IPS DF 6.9 (cell line): ENCODE results near the gene BCAS3.
A peak's percentile ranks its signal among the peaks of the same experiment; 100 is the strongest.

Source experiments
- DNase-seq: peaks from one replicate; pipeline ENCODE4 v3.0.0-alpha.2; 2013; ENCODE audit warnings: low read depth, low spot score
- H3K27ac ChIP-seq: one replicate; pipeline ENCODE4 v1.5.1; 2013; ENCODE audit warnings: low read length, control low read depth
- H3K27me3 ChIP-seq: 2 replicates; pipeline ENCODE4 v1.6.1; 2013; ENCODE audit warnings: mild to moderate bottlenecking, low read length; ENCODE audit not compliant: control insufficient read depth, insufficient read depth
- H3K36me3 ChIP-seq: 2 replicates; pipeline ENCODE4 v1.6.1; 2013; ENCODE audit warnings: low read length; ENCODE audit not compliant: control insufficient read depth, insufficient read depth
- H3K4me1 ChIP-seq: 2 replicates; pipeline ENCODE4 v1.6.1; 2013; ENCODE audit warnings: low read length; ENCODE audit not compliant: control insufficient read depth, insufficient read depth
- H3K4me3 ChIP-seq: 2 replicates; pipeline ENCODE4 v1.5.1; 2013; ENCODE audit warnings: mild to moderate bottlenecking, low read length
- H3K9me3 ChIP-seq: 2 replicates; pipeline ENCODE4 v1.6.1; 2013; ENCODE audit warnings: low read length, inconsistent platforms; ENCODE audit not compliant: control insufficient read depth, insufficient read depth
- WGBS: extraction: QIAGEN DNeasy Blood & Tissue Kit; methylation state at CpG from one replicate; pipeline ENCODE4 v1.1.7; 2013; ENCODE audit warnings: mixed read lengths, missing lambda C conversion rate; ENCODE audit not compliant: insufficient read length, insufficient coverage; 5-methylcytosine and 5-hydroxymethylcytosine counted together

The BCAS3 gene

DNA sequence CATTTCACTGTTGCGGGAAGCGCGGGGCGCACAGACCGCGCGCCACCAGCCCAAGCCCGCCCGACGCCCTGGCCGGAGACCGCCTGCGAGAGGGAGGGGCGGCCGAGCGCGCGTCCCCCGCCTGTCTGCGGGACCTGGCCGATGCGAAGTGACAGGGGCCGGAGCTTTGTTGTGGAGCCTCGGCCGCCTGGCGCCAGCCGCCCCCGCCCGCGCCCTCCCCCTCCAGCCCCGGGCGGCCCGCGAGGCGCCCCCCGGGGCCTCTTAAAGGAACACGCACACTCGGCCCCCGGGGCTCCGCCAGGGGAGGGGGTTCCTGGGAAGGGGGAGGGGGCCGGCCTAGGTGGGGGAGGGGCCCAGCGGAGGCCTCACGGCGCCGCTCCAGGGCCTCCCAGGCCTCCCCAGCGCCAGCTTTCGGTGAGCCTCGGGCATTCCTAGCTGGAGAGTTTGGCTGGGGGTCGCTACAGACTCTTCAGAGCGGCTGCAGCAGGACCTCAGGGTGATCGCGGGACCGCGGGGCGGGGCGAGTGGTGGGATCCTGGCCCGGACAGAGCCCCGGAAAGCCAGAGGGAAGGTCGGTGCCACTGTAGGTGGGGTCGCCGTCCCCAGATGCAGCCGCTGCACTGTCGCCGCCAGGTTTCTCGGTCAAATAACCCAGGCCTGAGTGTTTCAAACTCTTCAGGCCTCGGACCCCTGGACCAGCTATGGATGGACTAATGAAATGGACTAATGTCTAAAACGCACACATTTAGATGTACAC is 719.6 kb downstream of the BCAS3 start:
- Histone ChIP-seq H3K27me3 (peaks cover 71% of the 10 kb centered on the region), H3K27ac (no peak overlapping the region), H3K9me3 (no peaks in the 10 kb centered on the region), H3K36me3 (no peaks in the 10 kb centered on the region), H3K4me1 (peaks cover 11% of the 10 kb centered on the region), H3K4me3 (peak overlapping the region; percentile 4; the same call in 1 of the 2 replicates)
- no peak for DNase-seq
- WGBS: no CpG with 5 or more reads among the region's 67 CpGs

DNA sequence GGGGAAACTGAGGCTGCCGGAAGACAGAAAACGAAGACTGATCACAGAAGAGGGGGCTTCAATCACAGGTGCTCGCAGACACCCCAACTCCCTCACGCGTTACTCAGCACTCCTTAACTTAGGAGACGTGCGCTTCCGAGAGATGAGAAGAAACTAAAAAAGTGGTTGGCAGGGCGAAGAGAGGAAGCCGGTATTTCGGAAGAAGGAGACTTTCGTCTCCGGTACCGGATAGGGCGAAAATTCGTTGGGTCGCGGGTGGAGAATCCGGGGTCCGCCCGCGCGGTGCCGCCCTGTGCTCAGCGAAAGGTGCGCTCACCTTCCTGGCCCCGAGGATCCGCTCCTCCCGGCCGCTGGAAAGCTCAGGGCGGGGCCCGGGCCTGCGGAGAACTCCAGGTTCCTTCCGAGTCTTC is 721.1 kb downstream of the BCAS3 start:
- no peak overlapping the region for H3K27ac ChIP-seq
- no peaks in the 10 kb centered on the region for H3K36me3 ChIP-seq
- peaks cover 86% of the 10 kb centered on the region for H3K27me3 ChIP-seq
- peak overlapping the region; percentile 13; the same call in 1 of the 2 replicates for H3K4me3 ChIP-seq
- no peak for DNase-seq
- peaks cover 15% of the 10 kb centered on the region for H3K4me1 ChIP-seq
- no peaks in the 10 kb centered on the region for H3K9me3 ChIP-seq
- no CpG with 5 or more reads among the region's 34 CpGs for WGBS

DNA sequence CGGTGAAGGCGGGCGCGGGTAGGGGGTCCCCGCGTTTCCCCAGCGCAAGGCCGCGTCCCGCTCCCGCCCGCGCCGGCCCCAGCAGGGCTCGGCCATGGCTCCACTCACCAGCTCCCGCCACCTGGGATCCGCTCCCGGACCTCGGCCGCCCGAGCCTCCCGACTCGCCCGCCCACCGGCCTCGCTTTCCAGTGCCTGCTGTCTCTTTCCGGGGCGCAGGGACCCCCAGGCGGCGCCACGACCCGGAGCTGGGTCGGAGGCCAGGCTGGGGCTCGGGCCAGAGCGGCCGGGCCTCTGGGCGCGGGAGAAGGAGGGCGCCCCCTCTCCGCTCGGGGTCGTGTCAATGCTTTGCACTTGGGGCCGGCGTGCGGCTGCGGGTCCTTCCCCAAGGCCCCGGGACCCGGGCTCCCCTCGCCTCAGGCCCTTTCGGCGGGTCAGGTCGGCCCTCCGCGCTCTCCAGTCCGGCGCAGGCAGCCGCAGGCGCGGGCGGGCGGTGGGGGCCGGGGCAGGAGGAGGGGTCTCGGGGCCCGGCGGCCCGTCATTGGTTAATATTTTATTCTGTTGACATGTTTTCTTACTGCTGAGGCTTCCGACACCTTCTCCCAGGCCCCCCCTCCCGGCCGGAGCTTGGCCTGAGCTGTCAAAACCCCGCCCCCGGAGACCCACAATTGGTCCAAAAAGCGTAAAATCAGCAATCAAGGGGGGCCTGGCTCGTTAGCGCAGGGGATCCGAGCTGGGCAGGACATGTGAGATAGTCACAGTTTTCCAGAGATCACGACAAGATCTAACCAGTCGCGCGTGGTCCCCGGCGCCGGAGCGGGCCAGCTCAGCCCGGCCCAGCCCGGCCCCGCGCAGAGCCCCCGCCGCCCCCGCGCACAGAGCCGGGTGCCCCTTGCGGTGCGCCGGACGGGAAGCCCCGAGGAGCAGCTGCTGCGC is 721.7 kb downstream of the BCAS3 start, which contains the start of gene TBX2:
TBX2 (plus strand) TSS at position 713 of the 935 bp plus-strand sequence. CDS start 334 bp downstream, outside the sequence.
- H3K27me3 ChIP-seq: peaks cover 89% of the 10 kb centered on the region
- no peak for DNase-seq
- peaks cover 17% of the 10 kb centered on the region for H3K4me1 ChIP-seq
- H3K9me3 ChIP-seq: no peaks in the 10 kb centered on the region
- no CpG with 5 or more reads among the region's 98 CpGs for WGBS
- H3K4me3 ChIP-seq: peak within 1 kb of the TSS; percentile 16; the same call in 1 of the 2 replicates
- H3K27ac ChIP-seq: no peak within 1 kb of the TSS
- H3K36me3 ChIP-seq: no peaks in the 10 kb centered on the region

- Histone ChIP-seq H3K4me3 (no peak overlapping the region), H3K9me3 (no peaks in the 10 kb centered on the region), H3K36me3 (no peaks in the 10 kb centered on the region; the same call in 1 of the 2 replicates), H3K27ac (no peak overlapping the region), H3K4me1 (peaks cover 21% of the 10 kb centered on the region), H3K27me3 (peaks cover 89% of the 10 kb centered on the region)
- no CpG with 5 or more reads among the region's 90 CpGs for WGBS
- no peak for DNase-seq
Observed at GRCh38 chr17:61400066-61400716, 722.5 kb downstream of the BCAS3 start.

GRCh38 chr17:61400717-61401388 is 723.2 kb downstream of the BCAS3 start:
- no peak for DNase-seq
- WGBS: no CpG with 5 or more reads among the region's 45 CpGs
- H3K27ac ChIP-seq: no peak overlapping the region
- no peak overlapping the region for H3K4me3 ChIP-seq
- no peaks in the 10 kb centered on the region for H3K9me3 ChIP-seq
- peaks cover 20% of the 10 kb centered on the region for H3K4me1 ChIP-seq
- no peaks in the 10 kb centered on the region; the same call in 1 of the 2 replicates for H3K36me3 ChIP-seq
- peaks cover 90% of the 10 kb centered on the region for H3K27me3 ChIP-seq

- H3K9me3 ChIP-seq: no peaks in the 10 kb centered on the region
- H3K4me1 ChIP-seq: peaks cover 18% of the 10 kb centered on the region
- WGBS: no CpG with 5 or more reads among the region's 25 CpGs
- peaks cover 91% of the 10 kb centered on the region for H3K27me3 ChIP-seq
- no peak overlapping the region for H3K4me3 ChIP-seq
- no peak overlapping the region for H3K27ac ChIP-seq
- no peak for DNase-seq
- no peaks in the 10 kb centered on the region; the same call in 1 of the 2 replicates for H3K36me3 ChIP-seq
Observed at GRCh38 chr17:61401389-61402072, 723.9 kb downstream of the BCAS3 start.

GRCh38 chr17:61402073-61402541 is 724.5 kb downstream of the BCAS3 start:
- Histone ChIP-seq H3K27ac (no peak overlapping the region), H3K9me3 (no peaks in the 10 kb centered on the region), H3K4me3 (no peak overlapping the region), H3K36me3 (no peaks in the 10 kb centered on the region; the same call in 1 of the 2 replicates), H3K4me1 (peaks cover 14% of the 10 kb centered on the region), H3K27me3 (peaks cover 92% of the 10 kb centered on the region)
- no CpG with 5 or more reads among the region's 11 CpGs for WGBS
- no peak for DNase-seq

DNA sequence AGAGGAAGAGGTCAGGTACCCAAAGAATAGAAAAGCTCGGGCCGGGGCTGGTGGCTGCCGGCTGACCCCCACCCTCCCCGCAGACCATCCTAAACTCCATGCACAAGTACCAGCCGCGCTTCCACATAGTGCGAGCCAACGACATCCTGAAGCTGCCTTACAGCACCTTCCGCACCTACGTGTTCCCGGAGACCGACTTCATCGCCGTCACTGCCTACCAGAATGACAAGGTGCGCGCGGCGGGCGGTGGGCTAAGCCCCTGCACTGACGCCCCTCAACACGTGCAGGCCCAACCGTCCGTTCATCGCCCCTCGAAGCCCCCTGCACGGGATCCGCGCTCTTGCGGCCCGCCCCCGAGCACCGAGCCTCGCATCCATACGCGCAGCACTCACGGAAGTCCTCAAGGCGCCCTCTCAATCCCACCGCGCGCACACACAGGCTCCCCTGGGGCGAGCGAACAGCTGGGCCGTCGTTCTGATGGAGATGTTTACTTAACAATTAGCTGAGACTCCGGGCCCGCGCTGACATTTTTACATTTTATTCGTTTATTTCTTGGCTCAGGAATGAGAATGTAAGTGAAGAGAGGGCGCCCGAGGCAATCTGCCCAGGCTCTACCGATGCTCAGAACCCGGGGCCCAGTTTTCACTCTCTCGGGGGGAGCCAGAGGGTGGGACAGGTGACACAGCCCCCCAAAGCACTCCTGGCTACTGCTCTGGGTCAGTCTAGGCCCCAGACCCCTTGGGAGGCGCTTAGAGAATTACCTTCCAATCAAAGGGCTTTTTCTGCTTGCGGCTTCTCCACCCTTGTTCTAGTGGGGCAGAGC is 725.5 kb downstream of the BCAS3 start:
- Histone ChIP-seq H3K4me1 (peaks cover 14% of the 10 kb centered on the region), H3K27ac (no peak overlapping the region), H3K4me3 (no peak overlapping the region), H3K9me3 (no peaks in the 10 kb centered on the region), H3K27me3 (peaks cover 93% of the 10 kb centered on the region), H3K36me3 (no peaks in the 10 kb centered on the region; the same call in 1 of the 2 replicates)
- no CpG with 5 or more reads among the region's 55 CpGs for WGBS
- DNase-seq: no peak
